Muscle of leg (tissue), 16 donors: ENCODE measurements around the gene RNF215. TPM values are rescaled to one million over a fixed set of nuclear protein-coding genes. Genes with fewer than 3 reads are reported as not detected.

Source experiments
- DNase-seq: peaks from one replicate; pipeline ENCODE4 v3.0.0; 2013
- H3K27ac ChIP-seq: one replicate; pipeline ENCODE4 v1.5.1; 2013; ENCODE audit warnings: mild to moderate bottlenecking, low read length, control low read depth
- H3K27me3 ChIP-seq: one replicate; pipeline ENCODE4 v1.6.1; 2013; ENCODE audit warnings: low read length; ENCODE audit not compliant: control insufficient read depth, insufficient read depth
- H3K36me3 ChIP-seq: one replicate; pipeline ENCODE4 v1.6.1; 2013; ENCODE audit warnings: low read length; ENCODE audit not compliant: control insufficient read depth, insufficient read depth
- H3K4me1 ChIP-seq: one replicate; pipeline ENCODE4 v1.6.1; 2013; ENCODE audit warnings: low read length; ENCODE audit not compliant: control insufficient read depth, insufficient read depth
- H3K4me3 ChIP-seq: one replicate; pipeline ENCODE4 v1.5.1; 2013; ENCODE audit warnings: low read length, control low read depth
- H3K9me3 ChIP-seq: replicated peaks from 2 replicates; pipeline ENCODE4 v1.6.1; 2013; ENCODE audit warnings: low read depth, low read length; ENCODE audit not compliant: control insufficient read depth
- WGBS: methylation state at CpG from one replicate; pipeline ENCODE4 v1.1.5; 2013; ENCODE audit warnings: missing lambda C conversion rate; ENCODE audit not compliant: insufficient coverage; 5-methylcytosine and 5-hydroxymethylcytosine counted together
- long read RNA-seq, 11 donors: transcript quantifications; one replicate each; lab custom pipeline, GENCODE V29; 2026
- polyA plus RNA-seq, 8 donors: library from polyadenylated mRNA; unstranded; fragments of 120-200 nt; gene quantifications; one replicate each; pipeline versions ENCODE4 v1.2.1 to v1.2.3, GENCODE V29; 2013; ENCODE audit warnings: inconsistent platforms in 1 of 8, low replicate concordance in 1 of 8; ENCODE audit not compliant: insufficient read length in 8 of 8, insufficient read depth in 1 of 8
- total RNA-seq: library from RNA; stranded (reverse); fragments of 120-200 nt; gene quantifications from one replicate; pipeline ENCODE4 v1.2.4, GENCODE V29; 2013

The RNF215 gene
- total RNA-seq (11.9 TPM), polyA plus RNA-seq (10 to 100 TPM; 11.2 to 15.4 (median 14.1) TPM)
- long read RNA-seq, donor 1, partial matches to known transcripts, result 0 of 2 reads
- long read RNA-seq, donor 1, other reads (novel, unspliced or antisense), result 0 of 2 reads
- long read RNA-seq, donor 2, result 0 reads
- long read RNA-seq, donor 3, partial matches to known transcripts, result 0 of 2 reads
- long read RNA-seq, donor 3, other reads (novel, unspliced or antisense), result 0 of 2 reads
- long read RNA-seq, donor 4, partial matches to known transcripts, result 0 of 1 reads
- long read RNA-seq, donor 4, other reads (novel, unspliced or antisense), result 0 of 1 reads
- long read RNA-seq, donor 5, transcript RNF215-203 (9 exons, 1,992 nt), result major isoform, 6 of 6 reads
- long read RNA-seq, donor 5, partial matches to known transcripts, result 0 of 6 reads
- long read RNA-seq, donor 5, other reads (novel, unspliced or antisense), result 0 of 6 reads
- long read RNA-seq, donor 6, partial matches to known transcripts, result 0 of 2 reads
- long read RNA-seq, donor 6, other reads (novel, unspliced or antisense), result 0 of 2 reads
- long read RNA-seq, donor 7, partial matches to known transcripts, result 0 of 4 reads
- long read RNA-seq, donor 7, other reads (novel, unspliced or antisense), result 0 of 4 reads
- long read RNA-seq, donor 8, partial matches to known transcripts, result 0 of 1 reads
- long read RNA-seq, donor 8, other reads (novel, unspliced or antisense), result 0 of 1 reads
- long read RNA-seq, donor 9, partial matches to known transcripts, result 0 of 3 reads
- long read RNA-seq, donor 9, other reads (novel, unspliced or antisense), result 0 of 3 reads
- long read RNA-seq, donor 10, partial matches to known transcripts, result 0 of 1 reads
- long read RNA-seq, donor 10, other reads (novel, unspliced or antisense), result 0 of 1 reads
- long read RNA-seq, donor 11, partial matches to known transcripts, result 0 of 5 reads
- long read RNA-seq, donor 11, other reads (novel, unspliced or antisense), result 0 of 5 reads

GRCh38 chr22:30386960-30387827 lies at the start of gene RNF215:
RNF215 (minus strand) TSS chr22:30387411; CDS start chr22:30387313, 98 bp downstream.
- peaks cover 15% of the 10 kb centered on the region for H3K36me3 ChIP-seq
- H3K4me3 ChIP-seq, result peak within 1 kb of the TSS; percentile 61
- DNase-seq, result peak; percentile 93
- peaks cover 6% of the 10 kb centered on the region for H3K9me3 ChIP-seq
- under 1% methylated on average over 90 of the region's 95 CpGs for WGBS
- H3K27ac ChIP-seq, result peak within 1 kb of the TSS; percentile 51
- H3K27me3 ChIP-seq, result no peaks in the 10 kb centered on the region
- H3K4me1 ChIP-seq, result peaks cover 11% of the 10 kb centered on the region

- Histone ChIP-seq H3K4me3 (no peak overlapping the region), H3K36me3 (no peaks in the 10 kb centered on the region), H3K27me3 (peaks cover 2% of the 10 kb centered on the region), H3K4me1 (no peaks in the 10 kb centered on the region), H3K9me3 (no peaks in the 10 kb centered on the region), H3K27ac (no peak overlapping the region)
- WGBS, result 73% methylated on average over 2 of the region's 2 CpGs
- DNase-seq, result no peak
Measured at GRCh38 chr22:30436196-30436595, 49.0 kb upstream of the RNF215 start.

GRCh38 chr22:30435674-30436126 lies 48.5 kb upstream of the RNF215 start:
- 75% methylated on average over 5 of the region's 6 CpGs for WGBS
- Histone ChIP-seq H3K9me3 (no peaks in the 10 kb centered on the region), H3K36me3 (no peaks in the 10 kb centered on the region), H3K27ac (no peak overlapping the region), H3K27me3 (peaks cover 2% of the 10 kb centered on the region), H3K4me1 (no peaks in the 10 kb centered on the region), H3K4me3 (no peak overlapping the region)
- no peak for DNase-seq

- WGBS, result 18% methylated on average over 1 of the region's 1 CpG
- no peak overlapping the region for H3K27ac ChIP-seq
- no peaks in the 10 kb centered on the region for H3K36me3 ChIP-seq
- no peaks in the 10 kb centered on the region for H3K4me1 ChIP-seq
- H3K9me3 ChIP-seq, result no peaks in the 10 kb centered on the region
- H3K27me3 ChIP-seq, result peaks cover 2% of the 10 kb centered on the region
- H3K4me3 ChIP-seq, result no peak overlapping the region
- DNase-seq, result no peak
Measured at GRCh38 chr22:30434843-30435242, 47.6 kb upstream of the RNF215 start.

GRCh38 chr22:30433773-30434172 lies 46.6 kb upstream of the RNF215 start:
- WGBS, result 80% methylated on average over 1 of the region's 1 CpG
- Histone ChIP-seq H3K27ac (no peak overlapping the region), H3K27me3 (no peaks in the 10 kb centered on the region), H3K36me3 (no peaks in the 10 kb centered on the region), H3K9me3 (no peaks in the 10 kb centered on the region), H3K4me1 (no peaks in the 10 kb centered on the region), H3K4me3 (no peak overlapping the region)
- no peak for DNase-seq

- Histone ChIP-seq H3K4me1 (no peaks in the 10 kb centered on the region), H3K27me3 (no peaks in the 10 kb centered on the region), H3K4me3 (no peak overlapping the region), H3K27ac (no peak overlapping the region), H3K9me3 (no peaks in the 10 kb centered on the region), H3K36me3 (no peaks in the 10 kb centered on the region)
- no peak for DNase-seq
- 100% methylated on average over 2 of the region's 3 CpGs for WGBS
Measured at GRCh38 chr22:30433227-30433626, 46.0 kb upstream of the RNF215 start.

GRCh38 chr22:30432520-30432919 lies 45.3 kb upstream of the RNF215 start:
- H3K4me1 ChIP-seq, result no peaks in the 10 kb centered on the region
- H3K36me3 ChIP-seq, result no peaks in the 10 kb centered on the region
- H3K27ac ChIP-seq, result no peak overlapping the region
- no peak overlapping the region for H3K4me3 ChIP-seq
- WGBS, result 29% methylated on average over 1 of the region's 2 CpGs
- H3K9me3 ChIP-seq, result no peaks in the 10 kb centered on the region
- no peak for DNase-seq
- no peaks in the 10 kb centered on the region for H3K27me3 ChIP-seq

GRCh38 chr22:30432096-30432495 lies 44.9 kb upstream of the RNF215 start:
- Histone ChIP-seq H3K36me3 (no peaks in the 10 kb centered on the region), H3K27me3 (no peaks in the 10 kb centered on the region), H3K4me1 (no peaks in the 10 kb centered on the region), H3K27ac (no peak overlapping the region), H3K4me3 (no peak overlapping the region), H3K9me3 (no peaks in the 10 kb centered on the region)
- 60% methylated on average over 1 of the region's 4 CpGs for WGBS
- DNase-seq, result no peak

GRCh38 chr22:30430933-30431332 lies 43.7 kb upstream of the RNF215 start:
- no peak for DNase-seq
- no peak overlapping the region for H3K4me3 ChIP-seq
- WGBS, result 81% methylated on average over 2 of the region's 4 CpGs

More at GRCh38 chr22:30430933-30431332, 43.7 kb upstream of the RNF215 start:
- Histone ChIP-seq H3K4me1 (peaks cover 9% of the 10 kb centered on the region), H3K36me3 (no peaks in the 10 kb centered on the region), H3K27ac (no peak overlapping the region), H3K9me3 (no peaks in the 10 kb centered on the region), H3K27me3 (no peaks in the 10 kb centered on the region)
